Skeletal muscle satellite cell (primary cell): ENCODE data around the gene CNIH4.

Experiments
- H3K27me3 ChIP-seq: 2 replicates; pipeline ENCODE4 v1.7.0; 2013; ENCODE audit warnings: low read length; ENCODE audit not compliant: control insufficient read depth, insufficient read depth
- H3K36me3 ChIP-seq: 2 replicates; pipeline ENCODE4 v1.7.0; 2013; ENCODE audit warnings: mild to moderate bottlenecking, control low read depth, low read length; ENCODE audit not compliant: insufficient read depth
- H3K4me1 ChIP-seq: 2 replicates; pipeline ENCODE4 v1.7.0; 2013; ENCODE audit warnings: low read length; ENCODE audit not compliant: control insufficient read depth, insufficient read depth
- H3K4me2 ChIP-seq: 2 replicates; pipeline ENCODE4 v1.7.0; 2013; ENCODE audit warnings: mild to moderate bottlenecking, low read length
- H3K4me3 ChIP-seq: 2 replicates; pipeline ENCODE4 v1.7.0; 2013; ENCODE audit warnings: low read length
- H3K9ac ChIP-seq: 2 replicates; pipeline ENCODE4 v1.7.0; 2013; ENCODE audit warnings: mild to moderate bottlenecking, low read depth, low read length, moderate library complexity
- H3K9me3 ChIP-seq: replicated peaks from 2 replicates; pipeline ENCODE4 v1.7.0; 2013; ENCODE audit warnings: mild to moderate bottlenecking, control low read depth, low read length

Gene CNIH4

DNA sequence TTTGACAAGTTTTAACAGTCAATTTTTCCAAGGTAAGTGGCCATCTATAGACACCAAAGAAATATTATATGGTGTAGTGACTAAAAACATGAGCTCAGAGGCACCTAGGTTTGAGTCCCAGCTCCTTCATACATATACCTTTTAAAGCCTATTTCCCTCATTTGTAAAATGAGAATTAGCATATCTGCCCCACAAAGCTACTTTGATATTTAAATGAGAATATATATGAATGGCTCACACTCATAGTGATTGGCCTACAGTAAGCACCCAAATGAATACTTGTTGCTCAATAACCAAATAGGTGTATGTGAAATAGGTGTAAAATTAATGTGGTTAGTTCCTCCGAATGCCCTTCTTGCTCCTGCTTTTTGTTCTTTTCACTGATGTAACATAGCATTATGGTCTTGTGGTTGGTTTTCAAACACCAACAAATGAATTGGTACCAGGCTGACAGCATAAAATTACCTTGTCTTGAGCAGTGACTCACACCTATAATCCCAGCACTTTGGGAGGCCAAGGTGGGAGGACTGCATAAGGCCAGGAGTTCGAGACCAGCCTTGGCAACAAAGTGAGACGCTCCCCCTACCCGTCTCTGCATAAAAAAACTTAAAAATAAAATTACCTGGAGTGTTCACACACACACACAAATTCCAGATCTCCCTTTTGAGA lies 25.3 kb downstream of the CNIH4 start:
- no peak overlapping the region for H3K4me2 ChIP-seq
- H3K9ac ChIP-seq, result no peak overlapping the region
- H3K4me3 ChIP-seq, result no peak overlapping the region
- no peaks in the 10 kb centered on the region for H3K9me3 ChIP-seq
- H3K27me3 ChIP-seq, result no peaks in the 10 kb centered on the region
- H3K4me1 ChIP-seq, result peaks cover 11% of the 10 kb centered on the region
- H3K36me3 ChIP-seq, result peaks cover 16% of the 10 kb centered on the region

DNA sequence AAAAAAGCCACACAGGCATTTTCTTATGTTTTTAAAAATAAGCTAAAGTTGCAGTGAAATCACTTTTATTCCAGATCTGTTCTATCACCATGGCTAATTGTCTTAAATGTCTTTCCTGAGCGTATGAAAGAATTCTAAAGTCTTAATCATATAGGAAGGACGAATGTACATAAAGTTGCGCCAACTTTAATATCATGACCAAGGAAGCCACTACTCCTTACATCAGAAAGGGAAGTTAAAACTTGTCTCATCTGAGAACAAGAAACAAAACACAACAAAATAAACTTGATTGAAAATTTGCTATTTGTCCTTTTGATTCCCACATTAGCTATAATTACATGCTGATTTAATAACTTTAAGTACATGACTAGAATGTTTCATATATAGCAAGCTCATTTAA lies 26.5 kb downstream of the CNIH4 start:
- no peak overlapping the region for H3K4me2 ChIP-seq
- no peaks in the 10 kb centered on the region for H3K4me1 ChIP-seq
- H3K9ac ChIP-seq, result no peak overlapping the region
- H3K27me3 ChIP-seq, result no peaks in the 10 kb centered on the region
- H3K9me3 ChIP-seq, result no peaks in the 10 kb centered on the region
- no peak overlapping the region for H3K4me3 ChIP-seq
- peaks cover 19% of the 10 kb centered on the region for H3K36me3 ChIP-seq

DNA sequence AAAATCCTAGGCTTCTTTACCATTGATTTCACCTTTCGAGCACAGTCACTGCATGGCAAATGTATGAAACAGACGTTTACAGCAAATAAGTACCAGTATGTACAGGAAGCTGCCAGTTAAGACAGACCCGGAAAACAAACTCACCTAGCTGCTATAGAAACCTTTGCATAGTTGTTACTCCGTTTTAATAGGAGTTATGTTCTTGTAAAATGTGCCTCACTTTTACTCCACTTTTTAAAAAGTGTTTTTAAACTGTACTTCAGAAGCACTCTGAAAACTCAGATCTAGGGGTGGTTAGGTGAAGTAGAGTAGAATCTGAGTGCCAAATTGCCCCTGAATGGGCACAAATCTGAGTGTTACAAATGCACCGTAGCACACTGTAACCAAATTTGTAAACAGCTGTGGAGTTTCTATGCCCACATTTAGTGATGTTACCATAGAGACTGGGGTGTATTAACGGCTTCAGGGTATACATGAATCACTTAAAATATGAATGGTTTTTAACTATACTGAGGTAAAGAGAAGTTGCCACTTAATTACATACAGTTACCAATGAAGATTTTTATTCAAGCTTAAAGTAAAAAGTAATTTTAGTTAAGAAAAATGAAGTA lies 30.7 kb downstream of the CNIH4 start:
- H3K9ac ChIP-seq, result no peak overlapping the region
- H3K36me3 ChIP-seq, result peaks cover 48% of the 10 kb centered on the region
- H3K9me3 ChIP-seq, result no peaks in the 10 kb centered on the region
- no peak overlapping the region for H3K4me3 ChIP-seq
- H3K4me1 ChIP-seq, result no peaks in the 10 kb centered on the region
- no peaks in the 10 kb centered on the region for H3K27me3 ChIP-seq
- no peak overlapping the region for H3K4me2 ChIP-seq

DNA sequence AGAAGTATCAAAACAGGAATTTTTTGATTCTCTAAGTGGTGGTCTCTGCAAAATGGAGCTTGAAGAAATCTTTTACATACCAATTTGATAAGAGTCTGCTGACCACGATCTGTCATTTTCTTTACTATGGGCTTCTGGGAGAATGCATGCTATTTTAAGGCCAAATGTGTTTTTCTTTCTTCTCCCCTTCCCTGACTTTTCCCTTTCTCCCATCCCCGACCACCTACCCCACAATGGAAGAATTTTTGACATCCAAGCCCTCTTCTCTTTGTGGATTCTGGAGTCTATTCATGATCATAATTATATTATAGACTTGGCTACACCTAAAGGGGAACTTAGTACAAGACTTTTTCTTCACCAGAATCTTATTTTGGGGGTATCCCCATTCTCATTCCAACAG lies 31.3 kb downstream of the CNIH4 start:
- no peak overlapping the region for H3K9ac ChIP-seq
- peaks cover 53% of the 10 kb centered on the region for H3K36me3 ChIP-seq

DNA sequence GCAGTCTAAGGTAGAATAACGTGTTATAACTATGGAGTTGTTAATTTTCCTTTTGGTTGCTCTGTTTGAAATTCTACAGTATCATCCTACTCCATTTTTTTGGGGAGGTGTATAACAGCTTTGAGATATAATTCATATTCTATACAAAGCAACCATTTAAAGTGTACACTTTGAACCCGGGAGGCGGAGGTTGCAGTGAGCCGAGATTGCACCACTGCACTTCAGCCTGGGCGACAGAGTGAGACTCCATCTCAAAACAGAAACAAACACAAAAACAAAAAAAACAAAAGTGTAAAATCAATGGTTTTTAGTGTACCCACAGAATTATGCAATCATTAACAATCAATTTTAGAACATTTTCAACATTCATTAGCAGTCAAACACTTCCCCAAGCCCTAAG lies 33.8 kb downstream of the CNIH4 start:
- Histone ChIP-seq H3K9me3 (no peaks in the 10 kb centered on the region), H3K27me3 (no peaks in the 10 kb centered on the region), H3K4me2 (no peak overlapping the region), H3K4me3 (no peak overlapping the region), H3K4me1 (no peaks in the 10 kb centered on the region), H3K36me3 (peaks cover 71% of the 10 kb centered on the region), H3K9ac (no peak overlapping the region)

More for the DNA sequence above, 31.3 kb downstream of the CNIH4 start:
- Histone ChIP-seq H3K4me2 (no peak overlapping the region), H3K9me3 (no peaks in the 10 kb centered on the region), H3K4me3 (no peak overlapping the region), H3K27me3 (no peaks in the 10 kb centered on the region), H3K4me1 (no peaks in the 10 kb centered on the region)

DNA sequence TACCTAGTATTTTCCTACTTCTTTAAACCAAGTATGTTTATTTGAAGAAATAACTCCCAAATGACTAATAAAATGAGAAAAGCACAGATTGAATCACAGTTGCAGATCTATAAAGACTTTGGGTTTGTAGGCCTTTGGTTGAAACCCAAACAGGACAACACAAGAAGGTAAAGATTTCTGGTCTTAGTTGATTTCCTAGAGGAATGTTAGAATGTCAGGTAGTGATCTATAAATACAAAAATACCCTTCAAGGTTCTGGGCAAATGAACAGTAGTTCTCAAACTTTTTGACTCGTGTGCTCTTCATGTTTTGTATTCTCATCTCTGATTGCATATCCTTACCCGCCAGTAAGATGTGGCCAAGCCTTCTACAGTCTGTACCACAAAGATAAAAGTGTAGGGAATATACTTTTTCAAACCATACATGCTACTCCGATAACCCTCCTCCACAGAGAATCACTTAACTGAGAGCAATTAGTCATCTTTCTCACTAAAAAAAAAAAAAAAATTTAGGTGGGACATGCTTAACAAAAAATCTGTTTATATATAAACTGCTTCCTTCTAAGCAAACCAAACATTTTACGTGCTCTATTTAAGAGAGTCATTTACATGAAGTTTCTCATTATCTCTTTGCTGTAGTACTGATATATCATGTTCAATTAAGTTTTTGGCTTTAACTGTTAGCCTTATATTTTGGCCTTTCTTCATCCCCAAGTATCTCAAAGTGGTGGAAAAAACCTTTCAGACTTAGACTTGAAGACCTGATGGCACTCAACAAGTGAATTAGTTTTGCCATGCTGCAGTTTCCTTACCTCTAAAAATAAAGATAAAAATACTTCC lies 36.0 kb downstream of the CNIH4 start:
- Histone ChIP-seq H3K4me1 (no peaks in the 10 kb centered on the region), H3K9me3 (no peaks in the 10 kb centered on the region), H3K36me3 (peaks cover 89% of the 10 kb centered on the region), H3K4me3 (no peak overlapping the region), H3K27me3 (no peaks in the 10 kb centered on the region), H3K4me2 (no peak overlapping the region), H3K9ac (no peak overlapping the region)

DNA sequence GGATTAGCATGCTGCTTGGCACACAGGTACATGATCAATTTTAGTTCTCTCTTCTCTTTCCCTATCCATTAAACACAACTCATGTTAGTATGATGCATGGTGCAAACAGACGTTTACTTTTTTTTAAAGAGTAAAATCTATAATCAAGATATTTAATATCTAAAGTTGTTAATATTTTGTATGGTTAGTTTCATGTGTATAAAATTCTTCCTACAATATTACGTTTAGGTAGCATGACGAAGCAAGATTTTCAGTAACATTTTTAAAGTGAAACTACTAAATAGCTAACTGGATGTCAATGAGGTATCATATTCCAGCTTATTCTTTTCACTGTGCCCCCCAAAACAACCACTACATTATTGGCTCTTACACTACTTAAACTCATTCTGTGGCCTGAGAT lies 36.6 kb downstream of the CNIH4 start:
- Histone ChIP-seq H3K27me3 (no peaks in the 10 kb centered on the region), H3K9ac (no peak overlapping the region), H3K4me3 (no peak overlapping the region), H3K36me3 (peaks cover 93% of the 10 kb centered on the region), H3K4me2 (no peak overlapping the region), H3K9me3 (no peaks in the 10 kb centered on the region), H3K4me1 (no peaks in the 10 kb centered on the region)

DNA sequence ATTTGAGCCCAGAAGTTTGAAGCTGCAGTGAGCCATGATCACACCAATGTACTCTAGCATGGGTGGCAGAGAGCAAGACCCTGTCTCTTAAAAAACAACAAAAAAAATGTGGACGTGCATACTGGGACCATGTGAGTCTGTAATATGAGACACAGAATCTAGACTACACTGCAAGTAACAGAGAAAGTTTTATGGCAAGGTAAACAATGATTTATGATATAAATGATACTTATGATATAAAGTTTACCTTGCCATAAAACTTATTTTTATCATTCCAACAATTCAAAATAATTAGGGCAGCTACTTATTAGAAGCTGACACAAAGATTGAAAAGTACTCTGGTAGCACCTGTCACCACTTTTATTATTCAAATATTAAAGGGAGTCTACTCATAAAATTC lies 43.2 kb downstream of the CNIH4 start:
- Histone ChIP-seq H3K9me3 (no peaks in the 10 kb centered on the region), H3K9ac (no peak overlapping the region), H3K4me2 (no peak overlapping the region), H3K4me1 (no peaks in the 10 kb centered on the region), H3K36me3 (peaks cover 94% of the 10 kb centered on the region), H3K4me3 (no peak overlapping the region), H3K27me3 (no peaks in the 10 kb centered on the region)

DNA sequence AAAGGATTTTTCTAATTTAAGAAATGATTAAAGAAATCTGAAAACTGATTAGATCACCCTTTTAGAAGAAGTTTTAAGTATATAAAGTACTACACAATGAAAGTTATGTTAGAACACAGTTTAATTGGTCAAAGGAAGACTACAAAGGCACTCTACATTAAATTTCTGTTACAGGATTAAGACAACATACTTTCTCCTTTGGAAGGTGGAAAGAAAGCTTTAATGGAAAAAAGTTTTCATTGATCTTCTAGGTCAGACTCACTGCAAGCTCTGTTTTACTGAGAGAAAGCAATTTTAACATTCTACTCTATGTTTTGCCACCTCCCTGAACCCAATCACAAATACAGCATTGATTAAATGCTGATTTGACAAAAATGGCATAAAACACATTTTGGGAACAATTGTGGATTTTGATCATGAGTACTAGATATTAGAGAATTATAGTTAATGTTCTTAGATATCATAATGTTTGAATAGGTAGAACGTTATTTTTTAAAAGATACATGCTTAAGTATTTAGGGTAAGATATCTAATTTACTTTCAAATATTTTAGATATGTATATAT lies 45.9 kb downstream of the CNIH4 start:
- Histone ChIP-seq H3K4me2 (no peak overlapping the region), H3K9ac (no peak overlapping the region), H3K27me3 (no peaks in the 10 kb centered on the region), H3K36me3 (peaks cover 87% of the 10 kb centered on the region), H3K4me1 (peaks cover 6% of the 10 kb centered on the region), H3K4me3 (no peak overlapping the region), H3K9me3 (no peaks in the 10 kb centered on the region)

DNA sequence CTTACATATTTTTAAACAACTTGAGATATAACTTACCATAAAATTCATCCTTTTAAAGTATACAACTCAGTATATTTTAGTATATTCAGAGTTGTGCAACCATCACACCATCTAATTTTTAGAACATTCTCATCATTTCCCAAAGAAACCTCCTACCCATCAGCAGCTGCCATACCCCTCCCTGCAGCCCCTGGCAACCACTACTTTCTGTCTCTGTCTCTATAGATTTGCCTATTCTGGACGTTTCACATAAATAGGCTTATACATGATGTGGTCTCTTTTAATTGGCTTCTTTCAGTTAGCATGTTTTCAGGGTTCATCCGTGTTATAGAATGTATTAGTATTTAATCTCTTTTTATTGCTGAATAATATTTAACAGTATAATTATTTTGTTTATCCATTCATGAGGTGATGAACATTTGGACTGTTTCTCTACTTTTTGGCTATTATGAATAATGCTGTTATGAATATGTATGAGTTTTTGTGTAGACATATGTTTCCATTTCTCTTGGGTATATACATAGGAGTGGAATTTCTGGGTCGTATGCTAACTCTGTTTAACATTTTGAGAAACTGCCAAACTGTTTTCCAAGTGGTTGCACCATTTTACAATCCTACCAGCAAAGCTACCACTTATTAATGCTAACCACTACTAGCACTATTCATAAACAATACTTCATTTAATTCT lies 48.4 kb downstream of the CNIH4 start:
- H3K9ac ChIP-seq, result no peak overlapping the region
- H3K4me2 ChIP-seq, result no peak overlapping the region
- peaks cover 6% of the 10 kb centered on the region for H3K4me1 ChIP-seq
- H3K27me3 ChIP-seq, result no peaks in the 10 kb centered on the region
- peaks cover 83% of the 10 kb centered on the region for H3K36me3 ChIP-seq
- H3K9me3 ChIP-seq, result no peaks in the 10 kb centered on the region
- no peak overlapping the region for H3K4me3 ChIP-seq

DNA sequence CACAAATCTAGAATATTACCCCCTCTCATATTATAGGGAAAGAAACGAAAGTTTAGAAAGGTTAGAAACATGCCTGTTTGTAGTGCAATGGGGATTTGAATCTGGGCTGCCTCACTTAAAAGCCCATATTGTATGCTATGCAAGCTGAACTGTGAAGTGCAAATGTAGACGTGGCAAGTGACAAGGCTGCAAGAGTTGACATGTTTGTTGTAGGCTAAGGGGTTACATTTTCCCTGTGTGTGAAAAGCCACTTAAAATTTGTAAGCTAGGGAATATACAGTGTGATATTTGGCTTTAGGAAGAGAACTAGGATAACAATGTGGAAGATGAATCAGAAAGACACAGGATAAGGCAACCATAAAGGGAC lies 48.9 kb downstream of the CNIH4 start:
- H3K4me3 ChIP-seq, result no peak overlapping the region
- H3K9ac ChIP-seq, result no peak overlapping the region
- peaks cover 6% of the 10 kb centered on the region for H3K4me1 ChIP-seq
- H3K36me3 ChIP-seq, result peaks cover 85% of the 10 kb centered on the region
- H3K4me2 ChIP-seq, result no peak overlapping the region
- no peaks in the 10 kb centered on the region for H3K27me3 ChIP-seq
- no peaks in the 10 kb centered on the region for H3K9me3 ChIP-seq
